ENCODE results near the gene CHST10.
"Not testable (repeated sequence)": the region's sequence is repeated elsewhere in the genome, so short reads cannot be mapped to it uniquely, and the experiment has no call there.

CHST10 gene

GRCh38 chr2:100416935-100417710 lies at the start of gene CHST10:
TSS of gene CHST10 (minus strand) at chr2:100417668. CDS start at chr2:100406675, 10,993 bp downstream.
- DNase-seq = peak; percentile 40

DNA sequence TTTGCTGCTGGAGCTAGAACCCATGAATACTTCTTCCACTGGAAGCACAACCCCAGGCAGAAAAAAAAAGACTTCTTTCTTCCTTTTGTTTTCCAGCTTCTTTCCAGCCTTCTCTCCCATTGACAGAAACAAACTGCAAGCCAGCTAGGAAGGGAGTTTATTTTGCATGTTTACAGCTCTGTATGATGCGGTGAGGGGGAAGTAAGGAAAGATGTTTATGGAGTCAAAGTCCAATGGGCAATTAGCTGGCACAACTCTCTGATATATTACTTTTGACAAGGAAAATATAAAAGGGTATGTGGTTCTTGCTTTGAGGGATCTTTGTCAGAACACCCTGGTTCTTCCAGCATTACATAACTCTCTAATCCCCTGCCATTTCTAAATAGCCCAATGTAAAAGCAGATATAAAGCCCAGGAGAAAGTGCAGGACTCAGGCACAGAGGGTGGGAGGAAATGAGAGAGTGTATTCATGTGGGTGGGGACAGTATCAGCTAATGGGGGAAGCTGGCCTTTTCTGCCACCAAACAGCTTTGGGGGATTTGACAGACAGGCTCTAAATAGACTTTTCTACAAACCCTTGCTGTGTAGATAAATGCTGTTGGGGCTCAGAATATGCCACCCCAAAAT lies 43.5 kb upstream of the CHST10 start:
- no peak for DNase-seq

GRCh38 chr2:100456357-100456756 lies 38.9 kb upstream of the CHST10 start:
- DNase-seq = not testable (repeated sequence)

- DNase-seq = no peak
Measured at GRCh38 chr2:100453853-100454252, 36.4 kb upstream of the CHST10 start.

DNA sequence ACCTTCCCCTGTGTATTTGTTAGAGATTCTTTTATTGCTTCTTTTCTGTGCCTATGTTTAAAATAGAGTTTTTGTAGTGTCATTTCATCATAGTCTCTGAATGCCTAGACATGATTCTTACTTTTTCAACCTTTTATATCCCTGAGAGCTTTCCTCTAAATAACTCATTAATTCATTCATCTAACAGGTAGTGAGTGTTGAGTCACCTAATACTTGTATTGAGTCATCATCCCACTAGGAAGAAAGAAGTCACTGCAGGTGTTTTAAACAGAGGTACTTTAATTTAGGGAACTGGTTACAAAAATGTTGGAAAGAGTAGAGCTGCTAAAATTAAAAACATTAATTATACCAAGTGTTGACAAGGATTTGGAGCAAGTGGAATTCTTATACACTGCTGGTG lies 34.3 kb upstream of the CHST10 start:
- no peak for DNase-seq

GRCh38 chr2:100451092-100451491 lies 33.6 kb upstream of the CHST10 start:
- no peak for DNase-seq

- no peak for DNase-seq
Measured at GRCh38 chr2:100446696-100447095, 29.2 kb upstream of the CHST10 start.

- DNase-seq = no peak
Measured at GRCh38 chr2:100437751-100438150, 20.3 kb upstream of the CHST10 start.

GRCh38 chr2:100429726-100430125 lies 12.3 kb upstream of the CHST10 start:
- no peak for DNase-seq

DNA sequence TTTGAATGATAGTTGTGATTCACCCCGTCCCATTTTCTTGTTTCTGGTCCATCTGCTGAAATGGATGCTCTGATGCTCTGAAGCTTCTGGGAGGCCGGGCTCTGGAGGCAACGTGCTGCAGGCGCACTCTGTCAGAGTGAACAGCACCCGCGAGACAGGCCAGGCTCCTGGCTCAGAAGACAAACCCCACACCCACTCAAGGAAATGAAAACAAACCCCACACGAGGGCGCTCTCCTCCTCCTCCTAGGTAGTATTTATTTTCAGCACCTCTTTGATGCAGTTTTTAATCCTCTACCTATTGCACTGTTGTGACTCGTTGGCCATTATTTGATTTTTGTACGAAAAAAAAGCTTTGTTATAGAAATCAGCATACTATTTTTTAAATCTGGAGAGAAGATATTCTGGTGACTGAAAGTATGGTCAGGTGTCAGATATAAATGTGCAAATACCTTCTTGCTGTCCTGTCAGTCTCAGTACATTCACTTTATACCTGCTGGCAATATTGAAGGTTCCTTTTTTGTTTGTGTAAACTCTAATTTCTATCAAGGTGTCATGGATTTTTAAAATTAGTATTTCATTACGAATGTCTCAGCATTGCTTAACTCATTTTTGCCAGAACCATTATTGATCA lies 10.3 kb upstream of the CHST10 start:
- peak; percentile 64 for DNase-seq

GRCh38 chr2:100427111-100427510 lies 9.6 kb upstream of the CHST10 start:
- no peak for DNase-seq

- DNase-seq = no peak
Measured at GRCh38 chr2:100426384-100426720, 8.9 kb upstream of the CHST10 start.

DNA sequence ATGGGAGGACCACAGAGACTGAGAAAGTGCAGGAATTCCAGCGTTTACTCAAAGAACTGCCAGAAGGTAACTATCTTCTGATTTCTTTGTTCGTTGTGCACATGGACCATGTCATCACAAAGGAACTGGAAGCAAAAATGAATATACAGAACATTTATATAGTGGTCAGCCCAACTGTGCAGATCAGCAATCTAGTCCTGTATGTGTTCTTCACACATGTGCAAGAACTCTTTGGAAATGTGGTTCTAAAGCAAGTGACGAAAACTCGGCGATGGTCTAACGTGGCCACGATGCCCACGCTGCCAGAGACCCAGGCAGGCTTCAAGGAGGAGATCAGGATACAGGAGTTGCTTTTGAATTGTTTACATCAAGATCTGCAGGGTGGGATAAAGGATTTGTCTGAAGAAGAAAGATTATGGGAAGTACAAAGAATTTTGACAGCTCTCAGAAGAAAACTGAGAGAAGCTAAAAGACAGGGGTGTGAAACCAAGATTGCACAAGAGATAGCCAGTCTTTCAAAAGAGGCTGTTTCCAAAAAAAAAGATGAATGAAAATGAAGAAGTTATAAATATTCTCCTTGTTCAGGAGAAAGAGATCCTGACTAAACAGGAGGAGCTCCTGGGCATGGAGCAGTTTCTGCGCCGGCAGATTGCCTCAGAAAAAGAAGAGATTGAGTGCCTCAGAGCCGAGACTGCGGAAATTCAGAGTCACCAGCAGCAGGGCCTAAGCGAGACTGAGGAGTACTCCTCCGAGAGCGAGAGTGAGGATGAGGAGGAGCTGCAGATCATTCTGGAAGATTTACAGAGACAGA lies 8.3 kb upstream of the CHST10 start:
- DNase-seq = no peak

DNA sequence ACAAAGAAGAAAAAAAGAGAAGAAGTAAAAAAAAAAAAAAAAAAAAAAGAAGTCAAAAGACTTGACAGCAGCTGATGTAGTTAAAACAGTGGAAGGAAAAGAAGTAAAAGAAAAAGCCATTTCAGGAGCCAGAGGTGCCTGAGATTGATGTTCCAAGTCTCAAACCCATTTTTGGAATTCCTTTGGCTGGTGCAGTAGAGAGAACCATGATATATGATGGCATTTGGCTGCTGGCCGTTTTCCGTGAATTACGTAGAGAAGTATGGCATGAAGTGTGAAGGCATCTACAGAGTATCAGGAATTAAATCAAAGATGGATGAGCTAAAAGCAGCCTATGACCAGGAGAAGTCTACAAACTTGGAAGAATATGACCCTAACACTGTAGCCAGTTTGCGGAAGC lies 7.6 kb upstream of the CHST10 start:
- DNase-seq = no peak

DNA sequence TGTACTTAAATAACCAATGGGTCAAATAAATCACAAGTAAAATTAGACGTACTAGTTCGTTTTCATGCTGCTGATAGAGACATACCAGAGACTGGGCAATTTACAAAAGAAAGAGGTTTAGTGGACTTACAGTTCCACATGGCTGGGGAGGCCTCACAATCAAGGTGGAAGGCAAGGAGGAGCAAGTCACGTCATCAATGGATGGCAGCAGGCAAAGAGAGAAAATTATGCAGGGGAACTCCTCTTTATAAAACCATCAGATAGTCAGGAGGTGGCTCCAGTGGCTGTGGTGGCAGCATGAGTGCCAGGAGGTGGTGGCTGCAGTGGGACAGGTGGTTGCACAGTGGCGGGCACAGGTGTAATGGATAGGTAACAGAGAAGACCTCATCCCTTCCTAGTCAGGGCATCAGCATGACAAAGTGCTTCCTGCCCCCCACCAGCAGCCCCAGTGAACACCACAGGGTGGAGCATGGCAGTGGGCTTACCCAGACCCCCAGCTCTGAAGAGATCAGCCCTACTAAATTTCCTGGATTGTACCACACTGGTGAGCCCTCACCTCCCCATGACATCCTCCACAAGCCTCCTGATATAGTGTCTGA lies 6.9 kb upstream of the CHST10 start:
- no peak for DNase-seq

DNA sequence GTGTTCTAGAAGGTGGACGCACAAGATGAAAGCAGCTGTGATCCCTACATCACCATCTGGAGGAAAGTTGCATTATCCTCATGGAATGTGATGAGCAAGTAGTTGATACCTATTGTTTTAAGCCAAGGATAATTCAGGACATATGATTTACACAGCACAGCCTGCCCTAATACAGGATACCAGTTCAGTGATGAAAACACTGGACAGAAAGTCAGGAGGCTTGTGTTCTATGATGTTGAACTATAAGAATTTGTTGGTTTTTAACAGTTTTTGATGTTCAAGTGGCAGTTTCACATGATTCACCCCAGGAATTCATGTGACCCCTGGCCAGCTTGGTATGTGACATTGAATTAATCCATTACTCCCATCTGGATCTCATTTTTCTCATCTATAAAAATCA lies 6.2 kb upstream of the CHST10 start:
- DNase-seq = no peak

DNA sequence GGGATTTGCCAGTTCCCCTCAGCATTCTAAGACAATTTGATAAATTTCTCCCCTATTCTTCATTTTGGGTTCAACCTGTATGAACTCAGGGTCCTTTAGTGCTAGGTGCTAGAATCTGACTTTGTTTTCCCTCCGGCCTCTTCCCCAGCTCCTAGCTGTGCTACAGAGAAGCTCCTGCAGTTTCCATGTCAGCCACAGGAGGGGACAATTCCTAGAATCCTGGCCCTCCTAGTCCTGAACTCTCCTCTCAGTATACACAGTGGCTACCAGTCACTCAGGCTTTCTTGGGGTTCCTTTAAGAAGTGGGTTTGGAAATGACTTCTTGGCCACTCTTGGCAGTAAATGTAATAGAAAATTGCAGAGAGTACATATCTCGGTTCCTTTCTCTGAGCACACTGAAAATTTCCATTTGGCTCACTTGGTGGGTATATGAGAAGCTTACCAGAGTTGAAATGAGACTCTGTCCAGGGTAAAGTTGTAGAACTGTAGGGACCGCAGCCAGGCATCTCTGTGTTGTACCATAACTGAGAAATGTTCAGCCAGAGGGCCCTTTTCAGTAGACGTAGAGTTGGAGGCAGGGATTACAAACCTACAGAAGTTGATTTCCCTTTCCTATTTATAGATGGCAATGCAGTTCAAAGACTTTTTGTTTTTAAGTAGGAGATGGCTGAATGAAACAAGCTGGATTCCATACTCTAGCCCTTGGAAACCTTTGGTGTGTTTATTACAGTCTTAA lies 5.0 kb upstream of the CHST10 start:
- DNase-seq = no peak

DNA sequence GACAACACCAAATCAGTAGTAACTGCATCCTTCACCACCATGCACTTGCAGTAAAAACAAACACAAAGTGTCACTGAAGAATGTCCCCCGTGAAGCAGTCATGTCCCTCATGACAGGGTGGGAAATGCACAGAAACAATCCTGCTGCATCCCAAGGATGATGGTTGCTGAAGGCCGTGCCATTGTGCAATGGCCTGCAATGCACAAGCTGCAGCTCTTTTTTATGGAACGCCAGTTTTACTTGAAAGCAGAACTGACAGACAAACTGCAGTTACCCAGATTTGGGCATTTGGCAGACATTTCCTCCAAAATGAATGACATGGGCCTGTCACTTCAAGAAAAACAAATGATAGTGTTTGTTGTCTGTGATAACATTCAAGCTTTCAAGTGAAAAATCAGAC lies 2.4 kb upstream of the CHST10 start:
- no peak for DNase-seq

DNA sequence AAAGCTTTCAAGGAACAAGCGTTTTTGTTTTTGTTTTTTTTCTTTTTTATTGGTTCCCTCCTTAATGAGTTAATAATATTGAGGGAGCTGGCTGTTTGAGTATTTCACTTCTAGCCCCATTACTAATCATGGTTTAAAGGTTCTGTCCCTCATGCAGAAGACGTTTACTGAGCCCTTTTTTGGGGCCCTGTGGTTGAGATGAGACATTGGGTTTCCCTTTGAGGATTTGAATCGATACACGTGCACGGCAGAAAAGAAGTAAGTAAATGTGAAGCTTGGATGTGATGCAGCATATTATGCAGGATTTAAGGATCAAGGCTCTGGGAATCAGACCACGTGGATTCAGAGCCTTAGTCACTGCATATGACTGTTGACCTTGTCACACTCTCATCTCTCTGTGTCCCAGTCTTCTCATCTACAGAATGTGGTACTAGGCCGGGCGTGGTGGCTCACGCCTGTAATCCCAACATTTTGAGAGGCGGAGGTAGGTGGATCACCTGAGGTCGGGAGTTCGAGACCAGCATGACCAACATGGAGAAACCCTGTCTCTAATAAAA lies 1.0 kb upstream of the CHST10 start:
- no peak for DNase-seq

GRCh38 chr2:100417711-100418124 lies 250 bp upstream of the CHST10 start:
- DNase-seq = no peak

DNA sequence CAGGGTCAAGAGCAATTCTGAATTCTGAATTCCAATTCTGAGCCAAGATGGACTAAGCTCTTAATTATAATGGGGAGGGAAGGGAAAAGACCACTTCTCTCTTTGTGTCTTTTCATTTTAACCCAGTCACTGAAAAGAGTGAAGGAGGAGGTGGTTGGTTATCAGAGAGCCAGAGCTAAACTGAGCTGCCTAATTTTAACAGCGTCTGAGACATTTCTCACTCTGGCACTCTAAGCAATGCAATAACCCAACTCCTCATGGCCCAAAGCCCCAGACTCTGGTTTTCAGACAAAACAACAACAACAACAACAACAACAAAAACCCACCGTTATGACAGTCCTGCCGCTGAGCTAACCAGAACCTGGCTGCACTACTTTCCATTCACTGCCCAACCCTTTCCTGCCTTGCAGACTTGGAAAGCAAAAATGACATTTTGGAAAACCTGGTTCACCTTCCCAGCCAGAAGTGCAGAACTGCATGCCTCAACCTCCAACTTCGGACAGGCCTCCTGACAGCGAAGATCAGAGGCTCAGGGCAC lies 1.0 kb downstream of the CHST10 start:
- DNase-seq = no peak

GRCh38 chr2:100413571-100413970 lies 3.9 kb downstream of the CHST10 start:
- no peak for DNase-seq
